M059J (cell line): ENCODE data around the gene PRDX5. TPM values are rescaled to one million over a fixed set of nuclear protein-coding genes. Genes with fewer than 3 reads are reported as not detected.

Source experiments
- DNase-seq: peaks from one replicate; pipeline ENCODE4 v3.0.0-alpha.2; 2012; ENCODE audit warnings: low read depth
- total RNA-seq: library from RNA; depleted of rRNA; stranded (reverse); fragments of >200 nt; shearing (Covaris generic); gene quantifications from 2 replicates; pipeline ENCODE4 v1.2.3, GENCODE V29; 2014; rRNA removed

The PRDX5 gene
- total RNA-seq: 229 and 260 TPM in 2 replicates

DNA sequence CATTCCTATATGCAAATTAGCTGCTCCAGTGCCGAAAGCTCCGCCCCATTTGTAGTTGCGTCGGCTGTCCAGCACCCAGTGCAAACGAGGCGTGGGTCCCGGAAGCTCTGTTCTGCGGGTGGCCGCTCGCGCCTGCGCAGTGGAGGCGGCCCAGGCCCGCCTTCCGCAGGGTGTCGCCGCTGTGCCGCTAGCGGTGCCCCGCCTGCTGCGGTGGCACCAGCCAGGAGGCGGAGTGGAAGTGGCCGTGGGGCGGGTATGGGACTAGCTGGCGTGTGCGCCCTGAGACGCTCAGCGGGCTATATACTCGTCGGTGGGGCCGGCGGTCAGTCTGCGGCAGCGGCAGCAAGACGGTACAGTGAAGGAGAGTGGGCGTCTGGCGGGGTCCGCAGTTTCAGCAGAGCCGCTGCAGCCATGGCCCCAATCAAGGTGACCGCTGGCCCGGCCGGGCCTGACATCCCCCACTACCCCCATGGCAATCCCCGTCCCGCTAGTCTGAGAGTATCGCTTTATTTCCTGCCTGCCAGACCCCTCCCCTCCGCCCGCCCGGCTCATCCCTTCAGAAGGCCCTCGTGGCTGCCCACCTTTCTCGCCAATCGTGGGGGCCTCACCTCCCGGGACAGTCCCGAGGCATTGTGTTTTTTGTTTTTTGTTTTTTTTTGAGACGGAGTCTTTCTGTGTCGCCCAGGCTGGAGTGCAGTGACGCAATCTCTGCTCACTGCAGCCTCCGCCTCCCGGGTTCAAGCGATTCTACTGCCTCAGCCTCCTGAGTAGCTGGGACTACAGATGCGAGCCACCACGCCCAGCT, at the start of gene PRDX5:
PRDX5 (plus strand) TSS at position 161 of the 805 bp plus-strand sequence; CDS start at position 256, 95 bp downstream.
- peak; percentile 97 for DNase-seq

DNA sequence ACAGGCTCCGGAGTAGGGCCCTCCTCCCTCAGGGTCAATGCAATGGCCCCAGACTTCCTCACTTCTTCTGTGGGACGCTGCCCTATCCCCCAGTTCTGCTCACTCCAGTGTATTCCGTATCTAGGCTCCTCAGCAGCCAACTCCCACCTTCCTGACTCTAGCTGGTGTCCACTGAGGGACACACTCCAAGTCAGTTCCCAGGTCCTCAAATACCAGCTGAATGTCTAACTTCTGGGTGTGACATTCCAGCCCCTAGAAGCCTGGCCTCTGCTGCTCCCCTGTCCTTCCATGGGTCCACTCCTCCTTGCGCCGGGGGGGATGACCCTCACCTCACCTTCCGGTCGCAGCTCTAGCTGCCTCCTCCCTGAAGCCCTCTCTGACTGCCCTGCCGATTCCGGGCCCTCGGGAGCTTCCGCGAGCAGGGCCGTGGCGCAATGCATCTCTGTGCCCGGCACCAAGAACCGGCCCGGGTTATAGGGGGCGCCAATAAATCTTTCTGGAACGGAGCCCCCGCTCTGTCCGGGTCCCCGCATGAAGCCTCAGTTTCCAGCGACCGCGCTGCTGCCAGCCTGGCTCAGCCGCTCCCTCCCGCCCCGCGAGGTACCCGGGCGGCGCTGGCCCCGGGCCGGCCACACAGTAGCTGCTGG, 48.9 kb upstream of the PRDX5 start:
- DNase-seq: no peak

DNA sequence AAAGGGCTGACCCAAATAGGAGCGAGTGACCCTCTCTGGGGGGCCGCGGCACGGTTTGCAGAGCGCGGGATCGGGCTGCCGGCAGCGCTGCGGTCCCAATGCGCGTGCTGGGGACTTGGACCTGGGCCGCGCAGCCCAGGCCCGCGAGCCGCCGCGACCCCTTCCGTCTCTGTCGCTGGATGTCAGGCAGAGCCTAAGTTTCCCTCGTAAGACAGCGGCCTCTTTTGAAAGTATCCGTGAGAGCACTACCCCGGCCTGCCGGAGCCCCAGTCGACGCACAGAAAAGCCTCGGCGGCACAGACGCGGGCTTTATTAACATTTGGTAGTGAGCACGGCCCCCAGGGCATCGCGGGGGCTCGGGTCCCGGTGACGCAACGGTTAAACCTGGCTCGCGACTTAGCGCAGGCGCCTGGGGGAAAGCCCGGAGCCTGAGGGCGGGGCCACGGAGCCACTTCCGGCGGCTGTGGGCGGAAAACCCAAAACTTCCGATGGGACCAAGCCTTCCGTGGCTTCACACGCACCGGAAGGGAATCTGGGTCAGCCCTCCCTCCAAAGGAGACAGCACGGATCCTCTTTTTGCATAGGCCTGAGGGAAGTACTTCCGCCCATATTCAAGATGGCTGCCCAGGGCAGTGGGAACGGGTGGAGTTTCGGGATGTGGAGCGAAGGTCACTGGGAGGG, 48.2 kb upstream of the PRDX5 start:
- DNase-seq: peak; percentile 100

DNA sequence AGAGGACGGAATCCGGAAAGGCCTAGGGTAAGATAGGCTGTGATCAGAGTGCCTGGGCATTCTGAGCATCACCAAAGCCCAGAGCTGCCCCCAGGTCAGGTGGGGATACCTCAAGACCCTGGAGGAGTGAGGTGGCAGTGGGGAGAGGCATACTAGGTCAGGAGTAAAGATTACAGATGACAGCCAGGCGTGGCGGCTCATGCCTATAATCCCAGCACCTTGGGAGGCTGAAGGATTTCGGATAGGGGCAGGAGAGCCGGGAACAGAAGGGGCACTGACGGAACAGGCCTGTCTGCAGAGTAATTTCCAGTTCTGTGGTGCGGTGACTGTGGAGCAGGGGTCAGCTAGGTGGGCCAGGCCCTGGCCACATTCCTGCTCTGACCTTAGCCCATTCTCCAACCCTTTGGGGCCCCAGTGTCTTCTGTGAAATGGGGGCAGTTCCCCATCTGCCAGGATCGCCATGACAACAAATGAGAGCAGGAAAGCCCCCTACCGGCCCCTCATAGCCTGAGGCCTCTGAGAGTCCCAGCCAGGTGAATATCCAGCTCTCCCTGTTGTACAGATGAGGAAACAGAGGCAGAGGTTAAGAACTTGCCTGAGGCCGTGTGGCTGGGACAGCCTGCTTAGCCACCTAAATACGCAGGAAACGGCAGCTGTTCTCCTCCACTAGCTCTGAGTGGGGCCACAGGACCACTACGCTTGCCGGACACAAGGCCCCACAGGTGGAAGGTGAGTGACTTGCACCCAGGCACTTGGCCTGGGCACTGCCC, 42.7 kb upstream of the PRDX5 start:
- no peak for DNase-seq

DNA sequence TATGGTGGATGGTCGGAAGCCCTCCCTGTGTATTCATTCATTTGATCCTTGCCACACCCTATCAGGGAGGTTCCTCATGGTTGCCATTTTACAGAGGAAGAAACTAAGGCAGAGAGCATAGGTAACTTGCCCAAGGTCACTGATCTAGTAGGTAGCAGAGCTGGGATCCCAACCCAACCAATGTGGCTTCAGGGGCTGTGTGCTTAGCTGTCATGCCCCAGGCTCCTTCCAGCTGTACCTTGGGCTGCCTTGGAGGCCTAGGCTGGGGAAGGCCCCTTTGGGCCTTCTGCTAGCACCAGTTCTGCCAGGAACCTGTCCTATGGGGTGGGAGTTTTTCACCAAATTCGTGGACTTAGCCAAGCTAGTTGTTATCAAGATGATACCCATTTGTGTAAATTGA, 42.1 kb upstream of the PRDX5 start:
- DNase-seq: no peak

DNA sequence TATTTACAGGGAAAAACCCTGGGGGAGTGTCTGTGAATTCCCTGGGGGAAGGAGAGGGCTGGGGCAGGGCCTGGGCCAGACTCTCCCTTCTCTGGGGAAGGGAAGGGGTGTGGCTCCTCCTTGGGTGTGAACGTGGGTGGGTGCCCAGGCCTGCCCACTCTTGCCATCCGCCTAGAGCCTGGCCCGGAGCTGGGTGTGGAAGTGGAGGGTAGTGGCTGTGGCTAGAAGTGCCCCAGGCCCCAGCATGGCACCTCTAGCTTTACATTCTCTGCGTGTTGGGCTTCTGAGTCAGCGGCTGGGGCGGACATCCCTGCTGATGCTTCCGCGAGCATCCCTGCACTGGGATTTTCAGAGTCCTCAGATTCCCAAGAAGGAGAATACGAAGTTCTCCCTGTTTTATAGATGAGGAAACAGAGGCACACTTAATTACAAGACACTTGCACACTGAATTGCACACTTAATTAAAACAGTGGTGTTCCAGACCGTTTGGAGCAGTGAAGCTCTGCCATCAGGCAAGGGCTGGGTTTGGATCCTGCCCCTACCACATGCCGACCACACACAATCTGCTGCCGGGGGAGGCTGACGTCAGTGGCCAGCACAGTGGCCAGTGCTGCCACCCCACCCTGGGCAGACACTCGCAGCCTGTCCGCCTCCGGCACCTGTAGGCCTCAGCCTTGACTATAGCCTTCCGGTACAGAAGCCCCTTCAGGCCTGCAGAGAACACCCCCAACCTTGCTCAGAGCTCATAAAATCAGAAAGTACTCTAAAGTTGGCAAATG, 41.1 kb upstream of the PRDX5 start:
- DNase-seq: no peak

DNA sequence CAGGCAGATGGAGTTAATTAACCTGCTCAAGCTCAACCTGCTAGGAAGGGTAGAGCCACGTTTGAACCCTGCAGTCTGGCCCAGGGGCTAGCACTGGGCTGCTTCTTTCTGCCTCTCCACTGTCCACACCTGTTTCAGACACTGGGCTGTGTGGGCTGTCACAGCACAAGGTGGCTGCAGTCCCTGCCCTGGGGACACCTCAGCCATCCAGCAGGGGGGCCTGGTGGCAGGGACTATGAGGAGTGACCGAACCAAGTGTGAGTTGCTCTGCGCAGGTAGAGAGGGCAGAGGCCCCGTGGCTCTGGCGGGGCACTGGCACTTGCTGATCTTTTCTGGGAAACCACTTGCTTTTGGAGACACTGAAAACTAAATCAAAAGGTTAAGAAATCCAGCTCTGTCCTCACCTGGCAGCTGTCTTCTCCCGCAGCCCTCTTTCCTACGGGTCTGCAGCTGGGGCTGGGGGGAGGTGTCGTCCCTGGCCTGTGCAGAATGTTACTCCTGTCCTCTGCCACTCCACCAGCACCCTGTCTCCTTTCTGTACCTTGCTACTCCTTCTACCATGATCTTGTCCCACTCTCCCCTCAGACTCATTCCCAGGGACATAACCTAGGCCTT, 39.2 kb upstream of the PRDX5 start:
- no peak for DNase-seq

DNA sequence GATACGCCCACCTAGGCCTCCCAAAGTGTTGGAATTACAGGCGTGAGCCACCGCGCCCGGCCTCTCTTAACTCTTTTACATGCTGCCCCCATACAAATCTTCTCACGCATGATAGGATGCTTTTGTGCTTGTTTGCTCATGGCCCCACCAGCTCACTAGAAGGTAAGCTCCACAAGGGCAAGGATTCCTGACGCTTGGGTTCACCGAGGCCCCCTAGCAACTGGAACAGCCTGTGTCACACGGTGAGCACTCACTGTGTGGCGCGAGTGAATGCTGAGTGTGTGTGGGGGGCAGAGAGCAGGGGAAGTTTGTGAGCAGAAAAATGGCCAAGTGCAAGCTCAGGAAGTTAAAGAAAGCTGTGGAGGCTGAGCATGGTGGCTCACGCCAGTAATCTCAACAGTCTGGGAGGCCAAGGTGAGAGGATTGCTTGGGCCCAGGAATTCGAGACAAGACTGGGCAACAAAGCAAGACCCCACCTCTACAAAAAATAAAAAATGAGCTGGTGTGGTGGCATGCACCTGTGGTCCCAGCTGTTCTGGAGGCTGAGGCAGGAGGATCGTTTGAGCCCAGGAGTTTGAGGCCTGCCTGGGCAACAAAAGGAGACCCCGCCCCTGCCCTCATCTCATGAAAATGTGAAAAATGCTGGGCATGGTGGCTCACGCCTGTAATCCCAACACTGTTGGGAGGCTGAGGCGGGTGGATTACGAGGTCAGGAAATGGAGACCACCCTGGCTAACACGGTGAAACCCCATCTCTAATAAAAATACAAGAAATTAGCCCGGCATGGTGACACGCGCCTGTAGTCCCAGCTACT, 35.8 kb upstream of the PRDX5 start:
- no peak for DNase-seq

DNA sequence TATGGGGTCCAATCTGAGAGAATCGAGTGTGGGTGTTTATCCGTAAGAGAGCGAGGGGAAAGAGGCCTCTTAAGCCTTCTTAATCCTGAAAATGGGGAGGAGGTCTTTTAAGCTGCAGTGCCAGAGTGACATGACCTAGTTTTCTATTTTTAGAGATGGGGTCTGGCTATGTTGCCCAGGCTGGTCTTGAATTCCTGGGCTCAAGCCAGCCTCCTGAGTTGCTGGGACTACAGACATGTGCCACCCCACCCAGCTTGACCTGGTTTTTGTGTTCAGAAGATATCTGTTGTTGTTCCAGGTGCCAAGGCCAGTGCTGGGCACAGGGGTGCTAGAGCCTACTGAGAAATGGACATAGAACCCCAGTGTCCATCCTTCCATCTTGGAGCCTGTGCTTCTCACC, 34.8 kb upstream of the PRDX5 start:
- DNase-seq: no peak

DNA sequence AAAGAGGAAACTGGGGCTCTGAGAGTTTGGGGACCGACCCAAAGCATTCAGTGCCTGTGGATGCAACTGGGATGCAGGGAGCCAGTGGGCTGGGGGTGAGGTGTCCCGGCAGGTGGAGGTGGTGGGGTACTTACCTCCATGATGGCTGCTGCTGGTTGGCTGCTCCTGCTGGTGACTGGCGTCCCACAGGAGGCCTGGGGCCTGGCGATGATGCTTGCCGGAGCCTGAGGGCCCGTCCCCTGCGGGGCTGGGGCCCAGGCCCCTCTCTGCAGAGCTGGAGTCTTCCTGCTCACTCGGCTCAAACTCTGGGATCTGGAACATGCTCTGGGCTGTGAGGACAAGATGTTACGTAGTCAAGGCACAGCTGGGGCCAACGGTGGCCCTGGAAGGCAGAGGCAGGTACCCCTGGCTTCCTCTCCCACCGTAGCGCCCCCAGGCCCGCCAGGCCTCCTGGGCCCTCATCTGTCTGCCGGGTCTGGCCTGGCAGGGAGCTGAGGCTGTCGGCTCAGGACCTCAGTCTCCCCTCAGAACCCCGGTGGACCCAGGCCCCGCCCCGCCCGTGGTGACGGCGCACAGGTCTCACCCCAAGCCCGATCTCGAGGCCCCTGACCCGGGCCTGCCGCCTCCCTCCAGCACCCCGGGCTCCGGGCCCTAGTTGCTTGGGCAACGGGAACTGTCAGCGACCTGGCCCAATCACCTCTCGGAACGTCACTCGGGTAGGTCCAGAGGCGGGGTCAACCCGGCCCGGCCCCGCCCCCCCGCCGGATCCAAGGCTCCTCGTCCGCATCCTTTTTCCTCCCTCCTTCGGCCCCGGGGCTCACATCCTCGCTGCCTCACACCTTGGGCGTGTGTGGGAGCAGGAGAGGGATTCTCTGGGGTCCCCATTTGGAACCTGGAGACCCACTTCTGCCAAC, 33.6 kb upstream of the PRDX5 start, which contains the start of gene BAD:
BAD (minus strand) TSS at position 618 of the 914 bp plus-strand sequence; CDS start at position 321, 297 bp downstream.
- DNase-seq: peak; percentile 91

DNA sequence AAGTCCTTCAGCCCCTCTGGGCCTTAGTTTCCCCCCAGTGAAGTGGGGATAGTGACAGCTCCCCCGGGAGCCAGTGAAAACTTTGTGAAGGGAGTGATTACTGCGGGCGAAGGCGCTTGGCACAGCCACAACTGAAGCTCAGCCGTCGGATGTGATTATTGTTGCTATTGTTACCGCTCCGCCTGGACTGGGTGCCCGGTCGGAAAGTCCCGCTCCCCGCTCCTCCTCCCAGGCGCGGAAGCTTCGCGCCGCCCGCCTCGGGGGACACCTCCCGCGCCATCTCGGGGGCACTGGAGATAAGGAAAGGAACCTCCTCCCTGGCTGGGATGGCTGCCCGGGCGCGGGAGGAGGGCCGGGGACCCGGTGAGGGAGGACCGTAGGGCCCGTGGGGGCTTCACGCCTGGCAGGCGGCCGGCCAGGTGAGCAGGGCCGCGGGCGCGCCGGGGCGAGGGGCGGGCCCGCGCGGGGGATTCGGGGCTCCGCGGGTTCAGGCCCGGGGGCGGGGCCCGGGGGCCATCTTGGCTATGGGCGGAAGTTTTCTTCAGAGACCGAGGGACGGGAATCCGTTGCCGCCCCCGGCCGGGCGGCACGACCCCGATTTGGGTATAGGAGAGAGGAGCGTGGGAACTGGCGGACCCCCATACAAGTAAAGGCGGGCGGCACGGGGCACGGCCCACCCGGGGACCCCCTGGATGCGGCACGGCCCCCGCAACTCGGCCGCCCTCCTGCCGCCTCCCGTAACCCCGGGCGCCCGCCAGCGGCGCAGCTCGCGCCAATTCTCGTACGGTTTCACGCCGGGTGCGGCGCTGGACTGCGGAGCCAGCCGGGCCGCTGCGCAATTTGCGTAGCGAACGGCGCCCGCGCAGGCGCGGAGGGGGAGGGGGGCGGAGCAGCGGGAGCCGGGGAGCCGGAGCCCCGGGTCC, 32.7 kb upstream of the PRDX5 start, which contains the start of gene GPR137:
GPR137 (plus strand) TSS at position 887 of the 923 bp plus-strand sequence. CDS start 677 bp downstream, outside the sequence.
- peak; percentile 73 for DNase-seq

DNA sequence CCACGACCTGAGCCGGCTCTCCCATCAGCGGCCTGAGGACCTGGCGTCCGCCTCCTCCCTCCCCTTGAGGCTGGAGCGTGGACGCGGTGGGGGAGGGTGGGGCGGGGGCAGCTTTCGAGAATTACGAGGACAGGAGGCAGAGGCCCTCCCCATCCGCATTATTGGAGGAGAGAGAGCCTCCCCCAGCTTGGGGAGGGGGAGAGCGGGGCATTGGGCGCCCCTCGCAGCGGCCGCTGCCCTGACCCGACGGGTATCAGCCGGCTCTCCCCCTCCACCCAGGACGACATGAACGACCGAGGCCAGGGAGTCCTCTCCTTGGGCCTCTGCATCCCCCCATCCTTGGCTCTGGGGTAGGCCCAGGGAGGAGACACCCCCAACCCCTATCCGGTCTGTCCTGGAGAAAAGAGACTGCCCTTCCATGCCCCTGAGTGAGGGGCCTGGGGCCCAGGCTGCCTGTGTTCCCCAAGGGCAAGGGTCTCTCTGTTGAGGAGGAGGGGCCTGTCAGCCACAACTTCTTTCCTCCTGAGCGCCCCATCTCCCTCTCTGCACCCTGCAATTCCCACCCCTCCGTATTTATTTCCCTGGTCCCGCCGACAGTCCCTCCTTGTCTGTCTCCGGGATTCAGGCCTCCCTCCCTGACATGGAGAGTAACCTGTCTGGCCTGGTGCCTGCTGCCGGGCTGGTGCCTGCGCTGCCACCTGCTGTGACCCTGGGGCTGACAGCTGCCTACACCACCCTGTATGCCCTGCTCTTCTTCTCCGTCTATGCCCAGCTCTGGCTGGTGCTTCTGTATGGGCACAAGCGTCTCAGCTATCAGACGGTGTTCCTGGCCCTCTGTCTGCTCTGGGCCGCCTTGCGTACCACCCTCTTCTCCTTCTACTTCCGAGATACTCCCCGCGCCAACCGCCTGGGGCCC, 31.8 kb upstream of the PRDX5 start:
- DNase-seq: peak; percentile 35

DNA sequence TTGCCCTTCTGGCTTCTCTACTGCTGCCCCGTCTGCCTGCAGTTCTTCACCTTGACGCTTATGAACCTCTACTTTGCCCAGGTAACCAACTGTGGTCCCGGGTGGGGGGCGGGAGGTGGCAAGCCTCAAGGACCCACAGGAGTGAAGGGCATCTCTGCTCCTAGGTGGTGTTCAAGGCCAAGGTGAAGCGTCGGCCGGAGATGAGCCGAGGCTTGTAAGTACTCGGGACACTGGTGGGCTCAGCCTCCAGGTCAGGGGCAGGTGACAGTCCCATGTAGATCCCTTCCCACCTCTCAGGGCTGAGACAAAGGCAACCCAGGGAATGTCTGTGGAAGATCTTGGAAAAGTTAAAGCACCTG, 31.1 kb upstream of the PRDX5 start:
- no peak for DNase-seq

DNA sequence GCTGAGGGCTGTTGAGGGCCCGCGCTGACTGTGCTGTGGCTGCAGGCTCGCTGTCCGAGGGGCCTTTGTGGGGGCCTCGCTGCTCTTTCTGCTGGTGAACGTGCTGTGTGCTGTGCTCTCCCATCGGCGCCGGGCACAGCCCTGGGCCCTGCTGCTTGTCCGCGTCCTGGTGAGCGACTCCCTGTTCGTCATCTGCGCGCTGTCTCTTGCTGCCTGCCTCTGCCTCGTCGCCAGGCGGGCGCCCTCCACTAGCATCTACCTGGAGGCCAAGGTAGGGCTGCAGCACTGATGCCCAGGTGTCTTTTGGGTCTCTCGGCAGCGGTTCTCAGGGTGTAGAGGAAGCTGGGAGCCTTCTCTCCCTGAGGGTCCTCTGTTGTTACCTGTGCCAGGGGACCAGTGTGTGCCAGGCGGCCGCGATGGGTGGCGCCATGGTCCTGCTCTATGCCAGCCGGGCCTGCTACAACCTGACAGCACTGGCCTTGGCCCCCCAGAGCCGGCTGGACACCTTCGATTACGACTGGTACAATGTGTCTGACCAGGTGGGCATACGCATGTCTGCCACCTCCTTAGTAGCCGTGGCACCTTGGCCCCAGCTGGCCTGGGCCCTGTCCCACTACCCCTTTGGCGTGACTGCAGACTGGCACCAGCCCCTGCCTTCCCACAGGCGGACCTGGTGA, 30.1 kb upstream of the PRDX5 start:
- DNase-seq: no peak

DNA sequence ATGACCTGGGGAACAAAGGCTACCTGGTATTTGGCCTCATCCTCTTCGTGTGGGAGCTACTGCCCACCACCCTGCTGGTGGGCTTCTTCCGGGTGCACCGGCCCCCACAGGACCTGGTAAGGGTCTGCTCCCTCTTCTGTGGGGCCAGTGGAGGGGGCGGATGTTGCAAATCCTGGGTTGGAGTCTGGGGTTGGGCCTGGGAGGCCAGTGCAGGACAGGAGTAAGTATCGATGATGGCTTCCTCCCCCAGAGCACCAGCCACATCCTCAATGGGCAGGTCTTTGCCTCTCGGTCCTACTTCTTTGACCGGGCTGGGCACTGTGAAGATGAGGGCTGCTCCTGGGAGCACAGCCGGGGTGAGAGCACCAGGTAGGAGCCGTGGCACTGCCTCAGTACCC, 29.6 kb upstream of the PRDX5 start:
- no peak for DNase-seq
